GM21786 (cell line): ENCODE results near the gene PHF19.

ENCODE experiments used
- ATAC-seq: cut with Tn5 transposase; IDR thresholded peaks from one replicate; pipeline ENCODE4 v1.9.1; 2021; ENCODE audit not compliant: unreplicated experiment

The PHF19 gene

DNA sequence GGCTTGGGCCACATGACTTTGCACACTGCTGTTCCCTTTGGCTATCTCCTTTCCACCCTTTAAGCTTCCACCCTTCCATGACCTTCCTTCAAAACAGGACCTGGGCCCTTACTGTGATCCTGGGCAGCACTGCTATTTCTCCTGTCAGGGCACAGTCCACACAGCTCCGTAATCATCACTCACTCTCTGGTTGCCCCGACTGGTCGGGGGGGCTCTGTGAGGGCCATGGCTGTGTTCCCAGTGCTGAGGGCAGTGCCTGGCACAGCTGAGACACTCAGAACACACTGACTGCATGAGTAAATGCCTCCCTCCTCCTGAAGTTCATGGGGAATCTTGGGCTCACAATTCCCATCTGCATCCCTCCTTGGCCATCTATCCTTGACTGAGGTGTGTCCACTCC, 37.4 kb upstream of the PHF19 start:
- no peak for ATAC-seq

DNA sequence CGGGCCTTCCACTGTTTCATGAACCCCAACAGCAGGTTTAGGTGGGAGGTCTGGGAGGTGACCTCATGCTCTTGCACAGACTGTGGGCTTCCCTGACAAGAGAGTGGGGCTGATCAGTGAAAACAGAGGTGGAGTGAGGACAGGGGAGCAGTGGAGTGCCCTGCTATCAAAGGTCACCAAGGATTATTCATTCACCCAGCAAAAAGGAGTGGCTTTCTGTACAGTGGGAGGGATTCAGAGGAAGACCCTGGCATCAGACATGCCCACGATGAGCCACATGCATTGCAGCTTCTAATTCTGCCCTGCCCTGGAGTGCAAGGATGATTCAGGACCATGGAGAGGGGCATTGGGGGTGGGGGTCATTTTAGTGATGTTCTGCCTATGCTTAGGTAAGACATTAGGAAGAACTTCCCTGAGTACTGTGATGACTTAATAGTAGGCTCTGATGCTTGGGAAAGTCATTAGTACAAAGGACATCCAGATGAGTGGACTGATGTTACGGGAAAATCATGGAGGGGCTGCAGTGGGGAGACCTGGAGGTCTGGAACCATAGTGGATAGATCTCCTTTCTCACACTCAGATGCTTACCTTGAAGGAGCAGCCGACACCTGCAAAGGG, 36.8 kb upstream of the PHF19 start:
- no peak for ATAC-seq

DNA sequence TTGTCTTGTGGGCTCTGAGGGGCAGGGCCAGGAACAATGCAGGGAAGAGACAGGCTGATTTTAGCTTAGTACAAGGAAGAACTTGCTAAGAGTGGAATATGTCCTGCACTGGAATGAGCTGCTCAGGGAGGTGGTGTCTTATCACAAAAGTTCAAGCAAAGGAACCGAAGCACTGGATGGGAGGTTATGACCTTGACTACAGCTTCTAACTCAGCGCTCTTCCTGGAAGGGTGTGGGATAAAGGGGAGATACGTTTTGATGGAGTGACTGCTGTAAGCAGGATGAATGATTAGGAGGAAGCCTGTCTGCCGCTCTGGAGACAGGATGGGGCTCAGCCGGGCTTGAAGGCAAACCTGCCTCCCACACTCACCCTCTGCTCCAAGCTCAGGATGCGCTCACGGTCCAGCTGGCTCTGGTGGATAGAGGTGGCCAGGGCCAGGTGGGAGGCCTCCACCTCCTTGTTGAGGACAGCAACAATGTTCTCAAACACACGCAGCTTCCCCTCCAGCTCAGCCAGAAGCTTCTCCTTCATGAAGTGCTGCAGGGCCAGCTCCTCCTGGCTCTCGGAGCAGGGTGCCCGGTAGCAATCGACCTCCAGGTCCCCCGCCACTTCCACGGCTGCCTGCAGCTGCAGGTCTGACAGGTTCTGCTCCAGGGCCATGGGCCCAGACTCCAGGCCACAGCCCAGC, 36.1 kb upstream of the PHF19 start:
- no peak for ATAC-seq

- no peak for ATAC-seq
Observed at GRCh38 chr9:120911295-120911837, 34.4 kb upstream of the PHF19 start.

DNA sequence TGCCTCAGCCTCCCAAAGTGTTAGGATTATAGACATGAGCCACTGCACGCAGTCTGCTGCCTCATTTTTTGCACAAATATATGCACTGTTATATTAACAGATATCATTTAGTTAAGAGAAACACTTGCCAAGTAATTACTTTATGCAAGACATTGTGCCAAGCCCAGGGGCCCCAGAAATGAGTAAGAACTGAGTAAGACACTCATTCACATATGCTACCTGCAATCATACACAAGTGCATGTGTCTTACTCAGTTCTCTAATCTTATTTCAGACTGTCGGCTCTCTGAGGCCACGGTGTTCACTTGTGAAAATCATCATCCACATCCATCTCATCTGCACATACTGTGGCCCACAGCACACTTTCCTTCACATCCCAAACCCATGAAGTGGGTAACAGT, 33.7 kb upstream of the PHF19 start:
- no peak for ATAC-seq

DNA sequence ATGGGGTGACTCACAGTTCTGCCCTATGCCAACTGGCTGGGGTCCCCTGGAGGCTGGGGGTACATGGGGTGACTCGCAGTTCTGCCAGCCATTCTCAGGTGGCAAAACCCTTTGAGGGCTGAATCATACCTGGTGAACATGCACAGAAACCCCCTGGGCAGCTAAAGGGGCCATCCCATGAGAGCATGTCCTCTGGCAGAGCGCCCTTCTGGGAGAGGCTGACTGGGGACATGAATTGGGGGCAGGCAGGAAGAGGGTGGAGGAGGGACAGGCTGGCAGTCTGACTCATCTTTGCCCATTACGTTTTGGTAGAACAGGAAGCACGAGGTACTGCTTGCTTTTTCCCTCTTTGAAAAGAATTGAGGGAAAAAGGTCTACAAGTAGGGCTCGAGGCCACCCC, 32.9 kb upstream of the PHF19 start:
- no peak for ATAC-seq

DNA sequence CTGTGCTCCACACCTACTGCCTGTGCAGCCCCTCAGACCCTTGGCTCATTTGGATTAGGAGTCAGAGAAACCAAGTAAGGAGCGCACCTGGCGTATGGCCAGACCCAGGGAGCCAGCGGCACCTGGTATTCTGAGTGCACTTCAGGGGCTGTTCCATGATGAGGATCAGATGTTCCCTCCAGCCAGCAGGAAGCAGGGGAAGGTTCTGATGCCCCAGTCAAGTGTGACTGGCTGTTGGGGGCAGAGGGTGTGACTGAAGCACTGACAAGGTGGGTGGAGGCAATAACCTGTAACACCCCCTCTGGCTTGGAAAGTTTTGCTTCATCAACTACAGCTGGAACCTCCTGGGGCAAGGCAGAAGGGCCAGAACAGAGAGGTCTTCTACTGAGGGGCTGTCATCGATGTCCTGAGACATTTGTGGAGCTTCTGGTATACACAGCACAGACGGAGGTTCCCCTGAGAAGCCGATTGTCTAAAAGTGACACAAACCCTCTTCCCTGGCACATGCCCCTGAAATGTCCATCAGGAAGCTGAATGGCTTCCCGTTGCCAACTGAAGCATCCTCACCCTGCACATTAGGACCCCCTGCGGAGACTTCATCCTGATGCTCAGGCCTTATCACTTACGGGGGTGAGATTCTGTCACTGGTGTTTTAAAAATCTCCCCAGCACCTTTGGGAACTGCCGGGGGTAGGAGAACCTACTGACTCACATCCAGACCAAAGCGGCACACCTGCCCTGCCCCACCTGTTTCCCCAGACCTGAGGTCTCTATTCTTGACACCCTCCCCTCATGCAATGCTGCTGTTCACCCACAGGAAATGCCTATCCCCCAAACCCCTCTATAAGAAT, 28.6 kb upstream of the PHF19 start:
- ATAC-seq = no peak

DNA sequence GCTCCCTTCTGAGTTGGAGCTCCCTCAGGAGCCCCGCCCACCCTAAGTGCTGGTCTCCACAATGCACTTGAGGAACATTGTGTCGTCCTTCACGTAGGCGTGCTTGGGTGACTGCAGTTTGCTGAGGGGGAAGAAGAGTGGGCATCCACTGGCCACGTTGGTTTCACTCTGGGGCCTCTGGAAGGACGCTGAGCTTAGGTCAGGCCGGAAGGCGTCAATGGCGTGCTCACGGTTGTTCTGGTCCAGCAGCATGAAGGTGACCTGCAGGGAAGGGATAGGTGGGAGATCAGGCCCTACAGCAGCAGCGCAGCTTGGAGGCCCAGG, 28.0 kb upstream of the PHF19 start:
- ATAC-seq = no peak

DNA sequence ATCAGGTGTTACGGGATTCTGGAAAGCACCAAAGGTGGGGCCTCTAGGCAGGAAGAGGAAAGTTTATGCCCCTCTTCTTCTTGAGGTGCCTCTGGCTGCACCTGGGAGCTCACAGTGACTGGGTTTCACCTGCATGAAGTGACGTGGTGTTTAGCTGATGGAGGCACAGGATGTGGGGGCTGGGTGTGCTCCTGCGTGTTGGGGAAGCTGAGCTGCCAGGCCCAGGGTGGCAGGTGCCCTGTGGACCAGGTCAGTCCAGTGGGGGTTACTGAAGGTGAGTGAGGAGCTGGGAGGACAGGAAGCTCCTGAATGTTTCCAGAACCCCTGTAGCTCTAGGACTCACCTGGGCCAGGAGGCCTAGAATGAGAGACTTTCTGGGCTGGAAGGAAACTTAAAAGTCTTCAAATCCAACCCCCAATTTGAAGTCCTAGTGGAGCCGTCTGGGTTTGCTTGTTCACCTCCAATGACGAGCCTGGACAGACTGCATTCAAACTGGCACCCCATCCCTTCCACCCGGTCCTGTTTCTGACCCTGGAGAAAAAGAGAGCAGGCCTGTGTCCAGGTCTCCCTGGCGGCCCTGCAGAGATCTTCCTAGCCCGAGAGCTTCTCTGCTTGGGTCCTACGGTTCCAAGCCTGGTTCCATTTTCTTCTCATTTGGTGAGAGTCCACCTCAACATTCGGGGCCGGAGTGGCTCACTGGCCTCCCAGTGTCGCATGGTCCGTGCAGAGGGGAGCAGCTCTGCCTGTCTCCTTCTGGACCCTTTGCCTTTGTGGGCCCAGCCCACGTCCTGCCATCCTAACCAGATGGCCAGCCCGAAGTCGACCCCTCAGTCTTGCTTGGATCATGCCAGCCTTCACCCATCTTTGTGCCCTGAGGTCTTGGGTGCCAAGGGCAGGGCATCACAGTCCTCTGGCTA, 27.3 kb upstream of the PHF19 start:
- ATAC-seq = no peak

- ATAC-seq = no peak
Observed at GRCh38 chr9:120902569-120903535, 25.9 kb upstream of the PHF19 start.

DNA sequence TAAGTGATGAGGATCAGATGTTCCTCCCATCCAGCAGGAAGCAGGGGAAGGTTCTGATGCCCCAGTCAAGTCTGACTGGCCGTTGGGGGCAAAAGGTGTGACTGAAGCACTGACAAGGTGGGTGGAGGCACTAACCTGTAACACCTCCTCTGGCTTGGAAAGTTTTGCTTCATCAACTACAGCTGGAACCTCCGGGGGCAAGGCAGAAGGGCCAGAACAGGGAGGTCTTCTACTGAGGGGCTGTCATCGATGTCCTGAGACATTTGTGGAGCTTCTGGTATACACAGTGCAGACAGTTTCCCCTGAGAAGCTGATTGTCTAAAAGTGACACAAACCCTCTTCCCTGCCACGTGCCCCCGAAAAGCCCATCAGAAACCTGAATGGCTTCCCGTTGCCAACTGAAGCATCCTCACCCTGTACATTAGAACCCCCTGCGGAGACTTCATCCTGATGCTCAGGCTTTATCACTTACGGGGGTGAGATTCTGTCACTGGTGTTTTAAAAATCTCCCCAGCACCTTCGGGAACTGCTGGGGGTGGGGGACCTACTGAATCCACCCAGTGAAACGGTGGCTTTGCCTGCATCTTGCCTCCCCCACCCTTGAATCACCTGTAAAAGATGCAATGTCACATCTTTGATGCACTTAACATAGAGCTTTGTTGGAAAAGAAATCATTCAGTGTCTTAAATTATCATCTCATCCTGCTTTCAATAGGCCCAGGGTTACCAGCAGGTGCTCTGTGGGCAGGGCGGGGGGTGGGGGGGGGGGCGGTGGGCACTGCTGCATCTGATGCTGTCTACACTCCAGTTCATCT, 25.0 kb upstream of the PHF19 start:
- ATAC-seq = no peak

DNA sequence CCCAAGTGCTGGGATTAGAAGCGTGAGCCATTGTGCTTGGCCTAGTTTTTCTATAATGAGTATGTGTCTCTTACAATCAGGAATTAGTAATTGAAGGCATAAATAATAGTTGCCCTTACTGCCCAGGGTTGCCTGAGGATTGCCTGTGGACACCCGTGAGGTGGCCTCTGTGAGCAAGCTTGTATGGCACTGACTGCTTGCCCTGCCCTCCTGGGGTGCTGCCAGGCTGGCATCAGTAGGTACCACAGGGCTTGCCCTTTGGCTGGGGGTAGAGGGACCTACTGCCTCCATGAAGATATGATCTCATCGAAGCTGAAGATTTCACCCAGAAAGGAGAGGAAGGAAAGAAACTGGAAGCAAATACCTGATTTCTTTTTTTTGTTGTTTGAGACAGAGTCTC, 23.8 kb upstream of the PHF19 start:
- no peak for ATAC-seq

DNA sequence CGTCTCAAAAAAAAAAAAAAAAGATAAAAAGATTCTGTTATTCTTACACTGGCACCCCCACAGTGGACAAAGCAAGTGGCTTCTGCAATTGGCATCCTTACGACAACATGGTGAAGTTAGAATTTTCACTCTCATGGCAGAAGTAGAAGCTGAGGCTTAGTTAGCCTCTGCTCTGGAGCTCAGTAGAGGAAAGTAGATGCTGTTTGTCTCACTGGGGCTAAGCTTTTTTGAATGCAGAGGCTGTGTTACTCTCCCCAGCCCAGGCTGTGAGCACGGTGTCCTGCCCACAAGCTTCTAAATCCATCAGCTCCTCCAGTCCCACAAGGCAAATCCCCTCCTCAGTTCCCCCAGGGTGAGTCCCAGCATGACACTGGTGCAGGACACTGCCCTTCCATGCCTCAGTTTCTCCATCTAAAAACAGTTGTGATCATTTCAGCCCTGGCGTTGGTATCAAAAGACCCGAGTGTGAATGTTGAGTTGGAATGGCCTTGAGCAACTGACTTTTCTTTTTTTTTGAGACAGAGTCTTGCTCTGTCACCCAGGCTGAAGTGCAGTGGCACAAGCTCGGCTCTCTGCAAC, 22.6 kb upstream of the PHF19 start:
- ATAC-seq = no peak

GRCh38 chr9:120898396-120898795, 21.4 kb upstream of the PHF19 start:
- ATAC-seq = no peak

DNA sequence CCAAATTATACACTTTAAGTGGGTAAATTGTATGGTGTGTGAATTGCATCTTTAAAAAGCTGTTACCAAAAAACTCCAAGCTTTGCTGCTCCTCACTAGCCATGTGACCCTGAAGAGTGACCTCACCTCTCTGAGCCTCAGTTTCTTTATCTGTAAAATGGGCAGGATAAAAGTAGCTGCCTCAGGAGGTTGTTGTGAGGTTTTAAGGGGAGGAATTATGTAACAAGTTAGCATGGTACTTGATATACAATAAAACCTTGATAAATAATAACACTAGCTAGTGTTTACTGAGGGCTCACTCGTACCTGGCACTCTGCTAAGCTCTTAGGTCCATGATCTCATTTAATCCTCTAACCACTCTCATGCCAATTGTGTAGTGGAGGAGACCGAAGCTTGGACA, 19.0 kb upstream of the PHF19 start:
- ATAC-seq = no peak

- no peak for ATAC-seq
Observed at GRCh38 chr9:120894321-120895148, 17.5 kb upstream of the PHF19 start.

DNA sequence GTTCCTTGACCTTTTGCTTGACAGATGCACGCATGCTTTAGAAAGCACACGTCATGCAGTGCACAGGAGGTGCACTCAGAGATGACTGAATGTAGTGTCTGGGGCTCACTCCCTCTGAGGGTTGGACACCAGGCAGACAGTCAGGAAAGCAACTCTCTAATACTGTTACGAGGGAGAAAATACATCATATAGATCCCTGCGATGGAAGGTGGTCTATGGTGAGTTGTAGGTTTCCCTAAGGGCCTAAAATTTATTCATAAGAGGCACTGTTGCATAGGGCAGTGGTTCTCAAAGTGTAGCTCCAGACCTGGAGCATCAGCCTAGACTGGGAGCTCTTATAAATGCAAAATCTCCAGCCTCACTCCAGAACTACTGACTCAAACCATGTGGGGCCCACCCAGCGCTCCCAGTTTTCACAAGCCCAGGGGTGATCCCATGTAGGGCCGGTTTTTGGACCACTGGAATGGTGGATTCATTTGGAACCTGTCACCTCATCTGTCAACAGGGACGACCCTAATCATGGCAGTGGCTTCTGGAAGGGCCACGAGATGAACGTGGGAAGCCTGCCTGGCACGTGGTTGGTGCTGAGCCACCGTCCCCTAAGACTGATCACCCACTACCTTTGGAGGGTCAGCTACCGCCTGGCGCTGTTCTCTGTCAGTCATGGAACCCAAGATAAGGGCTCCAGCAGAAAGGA, 16.8 kb upstream of the PHF19 start:
- ATAC-seq = peak; percentile 25
